Heart left ventricle (tissue), 16 donors: ENCODE data around the gene KRTAP10-5. TPM values are rescaled to one million over a fixed set of nuclear protein-coding genes. Genes with fewer than 3 reads are reported as not detected.

Source experiments
- ATAC-seq, 4 donors: fragments of 200-7000 bp; cut with Tn5 transposase; one replicate each; pipeline ENCODE4 v1.9.1; 2020 to 2022; ENCODE audit warnings: moderate library complexity in 4 of 4, mild to moderate bottlenecking in 3 of 4, moderate number of reproducible peaks in 1 of 4
- DNase-seq, 5 donors: peaks; one replicate each; pipeline ENCODE4 v3.0.0-alpha.2; 2020
- H3K27ac ChIP-seq, 12 donors: fragments of 200-600 bp; sonication (generic) in 4 of 12; one replicate each; pipeline versions ENCODE4 v1.5.0 to v1.8.0; 2016 to 2022; ENCODE audit warnings: mild to moderate bottlenecking in 2 of 12
- H3K27me3 ChIP-seq, 9 donors: fragments of 200-600 bp; sonication (generic) in 2 of 9; one replicate each; pipeline versions ENCODE4 v1.5.1 to v1.8.0; 2016 to 2022; ENCODE audit warnings: mild to moderate bottlenecking in 3 of 9
- H3K36me3 ChIP-seq, 9 donors: fragments of 200-600 bp; sonication (generic) in 2 of 9; one replicate each; pipeline versions ENCODE4 v1.5.0 to v1.8.0; 2018 to 2022; ENCODE audit warnings: mild to moderate bottlenecking in 2 of 9
- H3K4me1 ChIP-seq, 12 donors: fragments of 200-600 bp; sonication (generic) in 4 of 12; one replicate each; pipeline versions ENCODE4 v1.5.0 to v1.8.0; 2016 to 2022; ENCODE audit warnings: mild to moderate bottlenecking in 3 of 12
- H3K4me3 ChIP-seq, 12 donors: fragments of 200-600 bp; sonication (generic) in 4 of 12; one replicate each; pipeline versions ENCODE4 v1.5.0 to v1.8.0; 2017 to 2022; ENCODE audit warnings: mild to moderate bottlenecking in 9 of 12, moderate library complexity in 4 of 12
- H3K9me3 ChIP-seq, 12 donors: fragments of 200-600 bp; sonication (generic) in 4 of 12; one replicate each; pipeline versions ENCODE4 v1.5.0 to v1.8.0; 2016 to 2022; ENCODE audit warnings: mild to moderate bottlenecking in 1 of 12
- CTCF ChIP-seq, 12 donors: fragments of 200-600 bp; sonication (generic) in 4 of 12; IDR thresholded peaks; one replicate each; pipeline versions ENCODE4 v1.5.0 to v1.8.0; 2018 to 2022; ENCODE audit warnings: antibody characterized with exemption in 12 of 12, mild to moderate bottlenecking in 5 of 12
- POLR2A ChIP-seq, 2 donors: fragments of 450-650 bp; IDR thresholded peaks; one replicate each; pipeline ENCODE4 v1.6.1; 2017; ENCODE audit warnings: antibody characterized with exemption in 2 of 2, mild to moderate bottlenecking in 2 of 2, moderate library complexity in 2 of 2
- WGBS, 4 donors: extraction: QIAGEN DNeasy Blood & Tissue Kit in 2 of 4; methylation state at CpG; one replicate each; pipeline versions ENCODE4 v1.1.5 to v1.1.7; 2013 to 2018; 5-methylcytosine and 5-hydroxymethylcytosine counted together
- intact Hi-C, 10 donors: fragments of 100-400 bp; cut with DNase I; formaldehyde crosslinking; loops; one replicate each; pipeline versions ENCODE4 v1.11.1 to v1.14.2; 2022
- polyA plus RNA-seq, 2 donors: library from polyadenylated mRNA; stranded (reverse); fragments of 200-250 nt; gene quantifications; one replicate each; pipeline ENCODE4 v1.2.3, GENCODE V29; 2013
- total RNA-seq, 9 donors: library from RNA; depleted of rRNA in 2 of 9; stranded (reverse); fragments of >200 nt in 2 of 9; fragmentation: NEBNext Ultra II Directional in 3 of 9; extraction: Animal tissue kit (Norgen Biotek cat#: 25700) in 3 of 9; gene quantifications; one replicate each; pipeline versions ENCODE4 v1.1.0 to v1.2.4, GENCODE V29; 2016 to 2023
- donor health status: ischemic (EF 13 %, LVEDD 7.1; RV severe dilation, severe dysfunction).
- donor health status: healthy with polysubstance abuse.
- donor health status: DM: no; HTN: yes; CAD: no.
- donor health status: DM: no; HTN: no; CAD: no.
- donor health status: ischemic (EF 25% LVEDD 6.9; RV normal size, moderate dysfunction).
- donor health status: ischemic (EF 25% LVEDD 5.7; RV mildly dilated, moderate dysfunction).
- donor health status: healthy.
- donor health status: DM: yes; HTN: yes; CAD: no.
- donor health status: ischemic (EF 35%, LVEDD 5.7; RV mildly dilated, moderate dysfunction).
- donor health status: nonischemic (EF 11% LVEDD 7.7; RV severe dilation, severe dysfunction).
- donor health status: DM: yes; HTN: yes; CAD: no.
- donor health status: PGD.
- donor health status: ischemic (EF 29% LVEDD 5.4; RV normal size, mild dysfunction).
- donor health status: nonischemic (EF 23%, LVEDD 6.1; RV moderate dilation, normal function).

KRTAP10-5 gene
- total and polyA plus RNA-seq, 11 donors, result not detected

DNA sequence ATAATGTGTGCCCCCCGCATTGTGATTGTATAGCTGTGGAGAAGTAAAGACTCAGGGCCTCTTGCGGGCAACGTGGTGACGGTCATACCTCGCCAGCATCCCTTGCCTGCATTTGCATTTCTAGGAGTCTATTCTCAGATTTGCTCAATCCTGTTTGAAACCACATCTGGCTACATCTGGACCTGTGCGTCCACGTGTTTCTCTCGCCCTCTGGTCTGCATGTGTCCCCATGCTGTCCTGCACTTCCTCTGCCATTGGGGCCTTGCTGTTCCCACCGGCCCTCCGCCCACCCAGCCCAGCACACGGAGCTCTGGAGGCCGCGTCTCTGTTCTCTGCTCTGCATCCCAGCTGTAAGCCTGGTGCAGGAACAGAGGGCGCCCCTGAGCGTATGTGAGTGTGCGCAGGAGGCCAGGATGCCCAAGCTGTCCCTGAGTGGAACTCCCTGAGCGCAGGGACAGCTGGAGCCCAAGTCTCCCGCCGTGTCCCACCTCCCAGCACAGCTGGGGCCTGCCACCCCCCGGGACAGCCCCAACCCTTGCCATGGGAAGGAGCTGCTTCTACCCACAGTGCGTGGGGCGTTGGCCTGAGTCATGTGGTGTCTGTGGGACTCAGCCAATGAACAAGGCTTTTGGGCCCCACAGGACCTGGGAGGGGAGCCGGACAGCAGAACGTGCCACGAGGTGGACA is 30.7 kb downstream of the KRTAP10-5 start:
- ATAC-seq, result peak in 1 of 4 donors; percentile 36
- Histone ChIP-seq H3K27ac (no peak overlapping the region), H3K9me3 (peaks cover 0 to 24% (median 3%) of the 10 kb centered on the region in 12 donors), H3K4me3 (no peak overlapping the region), H3K36me3 (no peaks in the 10 kb centered on the region), H3K27me3 (peaks cover 0 to 41% (median 2%) of the 10 kb centered on the region in 9 donors), H3K4me1 (no peaks in the 10 kb centered on the region)
- WGBS, 4 donors, result 70 to 74% (median 71%) methylated on average over 20 to 25 of the region's 25 CpGs
- intact Hi-C loops, result no loop called here
- TF ChIP-seq CTCF (IDR thresholded peaks at IDR 0.05), result no peak
- no peak for TF ChIP-seq POLR2A (IDR thresholded peaks at IDR 0.05)
- no peak for DNase-seq

DNA sequence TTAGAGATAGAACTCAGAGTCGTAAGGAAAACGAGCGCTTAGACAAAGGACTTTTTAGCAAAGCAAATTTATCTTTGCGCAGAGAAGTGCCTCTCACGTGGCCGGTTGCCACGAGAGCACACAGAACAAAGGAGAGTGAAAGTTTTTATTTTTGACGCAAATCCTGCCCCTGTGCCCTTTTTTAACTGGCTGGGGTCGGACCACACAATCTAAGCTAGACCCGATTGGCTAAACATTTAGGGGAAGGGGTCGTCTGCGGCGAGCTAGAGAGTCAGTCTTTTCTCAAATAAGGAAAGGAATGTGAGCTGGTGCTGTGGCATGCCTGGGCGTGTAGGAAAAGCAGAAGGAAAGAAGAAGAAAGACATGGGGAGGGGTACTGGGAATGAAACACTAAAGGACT is 31.5 kb downstream of the KRTAP10-5 start:
- no peak for ATAC-seq
- 36 to 48% (median 41%) methylated on average over 14 of the region's 14 CpGs for WGBS, 4 donors

GRCh38 chr21:44548381-44548780 is 32.0 kb downstream of the KRTAP10-5 start:
- intact Hi-C loops, result no loop called here
- WGBS, 4 donors, result 67 to 70% (median 68%) methylated on average over 13 of the region's 13 CpGs
- no peak for TF ChIP-seq POLR2A (IDR thresholded peaks at IDR 0.05)
- no peak for TF ChIP-seq CTCF (IDR thresholded peaks at IDR 0.05)
- no peak for DNase-seq
- no peak for ATAC-seq
- no peaks in the 10 kb centered on the region for H3K36me3 ChIP-seq
- no peak overlapping the region for H3K27ac ChIP-seq
- H3K27me3 ChIP-seq, result peaks cover 0 to 33% (median 2%) of the 10 kb centered on the region in 9 donors
- H3K4me1 ChIP-seq, result no peaks in the 10 kb centered on the region
- H3K9me3 ChIP-seq, result peaks cover 0 to 29% (median 3%) of the 10 kb centered on the region in 12 donors
- no peak overlapping the region for H3K4me3 ChIP-seq

More for the DNA sequence above, 31.5 kb downstream of the KRTAP10-5 start:
- no peaks in the 10 kb centered on the region for H3K36me3 ChIP-seq
- H3K4me3 ChIP-seq, result no peak overlapping the region
- TF ChIP-seq CTCF (IDR thresholded peaks at IDR 0.05), result no peak
- TF ChIP-seq POLR2A (IDR thresholded peaks at IDR 0.05), result no peak
- no peak overlapping the region for H3K27ac ChIP-seq
- peaks cover 0 to 34% (median 2%) of the 10 kb centered on the region in 9 donors for H3K27me3 ChIP-seq
- DNase-seq, result no peak
- peaks cover 0 to 24% (median 3%) of the 10 kb centered on the region in 12 donors for H3K9me3 ChIP-seq
- H3K4me1 ChIP-seq, result no peaks in the 10 kb centered on the region
- intact Hi-C loops, result no loop called here

GRCh38 chr21:44547656-44548331 is 32.6 kb downstream of the KRTAP10-5 start:
- Histone ChIP-seq H3K36me3 (no peaks in the 10 kb centered on the region), H3K9me3 (peaks cover 0 to 35% (median 4%) of the 10 kb centered on the region in 12 donors), H3K27me3 (peaks cover 0 to 31% (median 0%) of the 10 kb centered on the region in 9 donors), H3K4me1 (no peaks in the 10 kb centered on the region), H3K4me3 (no peak overlapping the region), H3K27ac (peak overlapping the region in 1 of 12 donors; percentile 43)
- intact Hi-C loops, result no loop called here
- ATAC-seq, result no peak
- WGBS, 4 donors, result 45 to 61% (median 53%) methylated on average over 5 of the region's 5 CpGs
- no peak for DNase-seq
- TF ChIP-seq CTCF (IDR thresholded peaks at IDR 0.05), result no peak
- TF ChIP-seq POLR2A (IDR thresholded peaks at IDR 0.05), result no peak
